GM21717 (cell line): ENCODE data around the gene FRAT2.
A peak's percentile ranks its signal among the peaks of the same experiment; 100 is the strongest.

Source experiments
- ATAC-seq: cut with Tn5 transposase; IDR thresholded peaks from one replicate; pipeline ENCODE4 v1.9.1; 2021; ENCODE audit warnings: mild to moderate bottlenecking, moderate library complexity; ENCODE audit not compliant: unreplicated experiment

The FRAT2 gene, protein sequence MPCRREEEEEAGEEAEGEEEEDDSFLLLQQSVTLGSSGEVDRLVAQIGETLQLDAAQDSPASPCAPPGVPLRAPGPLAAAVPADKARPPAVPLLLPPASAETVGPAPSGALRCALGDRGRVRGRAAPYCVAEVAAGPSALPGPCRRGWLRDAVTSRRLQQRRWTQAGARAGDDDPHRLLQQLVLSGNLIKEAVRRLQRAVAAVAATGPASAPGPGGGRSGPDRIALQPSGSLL

DNA sequence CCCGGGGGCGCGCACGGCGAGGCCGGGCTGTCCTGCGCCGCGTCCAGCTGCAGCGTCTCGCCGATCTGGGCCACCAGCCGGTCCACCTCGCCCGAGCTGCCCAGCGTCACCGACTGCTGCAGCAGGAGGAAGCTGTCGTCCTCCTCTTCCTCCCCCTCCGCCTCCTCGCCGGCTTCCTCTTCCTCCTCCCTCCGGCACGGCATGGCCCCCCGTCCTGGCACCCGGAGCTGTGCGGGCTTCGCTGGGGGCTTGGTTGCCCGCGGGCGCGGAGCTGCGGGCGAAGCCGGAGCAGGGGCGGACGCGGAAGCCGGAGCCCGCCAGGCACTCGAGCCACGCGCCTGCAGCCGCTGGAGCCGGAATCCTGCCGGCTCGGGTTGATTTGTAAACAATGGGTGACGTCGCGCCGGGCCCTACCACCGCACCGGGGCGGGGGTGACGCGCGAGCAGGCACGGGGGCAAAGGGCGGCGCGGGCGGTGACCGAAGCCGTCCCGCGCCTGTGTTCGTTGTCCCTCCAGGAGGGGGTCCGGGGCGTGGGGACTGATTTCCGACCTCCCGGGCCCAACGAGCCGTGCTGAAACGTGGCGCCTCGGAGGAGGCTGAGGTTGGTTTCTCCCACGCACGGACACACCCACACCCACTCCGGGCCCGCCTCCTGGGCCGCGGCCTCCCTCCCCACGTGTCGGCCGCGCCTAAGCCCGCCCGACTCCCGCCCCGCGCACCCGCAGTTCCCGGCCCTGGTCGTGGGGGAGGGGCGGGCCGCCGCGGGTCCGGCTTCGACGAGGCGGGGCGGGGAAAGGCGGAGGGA is at the start of gene FRAT2:
TSS of gene FRAT2 (minus strand) at position 360 of the 806 bp plus-strand sequence. CDS start at position 203, 157 bp downstream.
- ATAC-seq: peak; percentile 83

GRCh38 chr10:97384156-97384555 is 49.6 kb upstream of the FRAT2 start:
- no peak for ATAC-seq

DNA sequence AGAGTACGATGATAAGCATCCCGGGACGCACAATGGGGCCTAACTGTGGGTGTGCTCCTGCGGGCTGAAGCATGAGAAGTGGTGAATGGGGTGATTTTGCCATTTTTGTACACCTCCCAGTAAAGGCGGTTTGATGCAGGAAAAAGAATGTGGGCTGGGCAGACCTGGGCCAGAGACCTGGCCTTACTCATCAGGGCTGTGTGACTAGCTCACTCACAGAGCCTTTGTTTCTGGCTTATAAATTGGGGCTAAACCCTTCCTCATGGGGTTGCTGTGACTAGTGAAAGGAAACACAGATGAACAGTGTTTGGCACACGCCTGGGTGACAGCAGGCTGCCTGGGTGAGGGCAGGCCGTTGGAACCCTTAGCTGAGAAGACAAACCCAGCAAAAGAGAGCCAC is 48.6 kb upstream of the FRAT2 start:
- ATAC-seq: no peak

- ATAC-seq: no peak
These were observed 47.1 kb upstream of the FRAT2 start for GRCh38 chr10:97381626-97382025.

- no peak for ATAC-seq
These were observed 46.0 kb upstream of the FRAT2 start for GRCh38 chr10:97380516-97380915.

DNA sequence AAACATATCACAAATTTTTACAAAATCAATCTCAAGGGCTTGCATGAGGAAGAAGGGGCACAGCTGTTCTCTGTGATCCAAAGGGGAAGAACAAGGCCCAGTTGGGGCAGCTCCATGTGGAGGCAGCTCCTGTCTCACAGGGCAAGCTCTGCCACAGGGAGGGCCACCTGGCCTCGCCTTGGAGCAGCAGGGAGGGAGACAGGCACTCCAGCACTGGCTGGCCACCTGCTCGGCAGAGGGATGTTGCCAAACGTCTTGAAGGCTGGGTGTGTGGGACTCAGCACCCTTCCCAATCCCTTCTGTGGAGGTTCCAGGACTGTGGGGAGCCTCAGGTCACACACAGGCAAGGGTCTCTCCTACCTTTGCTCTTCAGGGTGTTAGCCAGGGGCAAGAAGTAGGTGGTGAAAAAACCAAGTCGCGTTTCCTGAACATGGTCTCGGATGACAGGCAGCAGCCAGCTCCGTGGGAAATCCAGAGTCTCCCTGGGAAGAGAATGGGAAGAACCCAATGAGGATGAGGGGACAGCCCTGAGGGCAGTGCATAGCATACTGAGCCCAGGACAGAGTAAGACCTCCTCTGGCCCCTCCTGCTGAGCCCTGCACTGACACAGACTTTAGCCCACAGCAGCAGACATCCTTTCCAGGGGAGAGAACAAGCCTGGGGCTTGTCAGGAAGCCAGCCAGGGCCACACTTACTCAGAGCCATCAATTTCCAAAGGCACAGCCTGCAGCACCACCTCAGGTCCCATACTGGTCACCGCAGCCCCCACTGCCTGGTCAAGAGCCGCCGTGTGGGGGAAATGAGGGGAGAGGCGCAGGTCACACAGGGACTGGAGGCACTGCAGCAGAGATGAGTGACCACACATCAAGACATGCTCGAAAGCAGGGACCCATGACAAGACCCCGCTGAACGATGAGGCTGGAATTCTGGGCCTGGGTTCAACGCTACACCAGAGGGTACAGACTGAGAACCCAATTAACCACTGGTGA is 44.7 kb upstream of the FRAT2 start:
- no peak for ATAC-seq

- ATAC-seq: no peak
These were observed 41.9 kb upstream of the FRAT2 start for GRCh38 chr10:97376413-97376812.

- no peak for ATAC-seq
These were observed 38.9 kb upstream of the FRAT2 start for GRCh38 chr10:97373456-97373855.

DNA sequence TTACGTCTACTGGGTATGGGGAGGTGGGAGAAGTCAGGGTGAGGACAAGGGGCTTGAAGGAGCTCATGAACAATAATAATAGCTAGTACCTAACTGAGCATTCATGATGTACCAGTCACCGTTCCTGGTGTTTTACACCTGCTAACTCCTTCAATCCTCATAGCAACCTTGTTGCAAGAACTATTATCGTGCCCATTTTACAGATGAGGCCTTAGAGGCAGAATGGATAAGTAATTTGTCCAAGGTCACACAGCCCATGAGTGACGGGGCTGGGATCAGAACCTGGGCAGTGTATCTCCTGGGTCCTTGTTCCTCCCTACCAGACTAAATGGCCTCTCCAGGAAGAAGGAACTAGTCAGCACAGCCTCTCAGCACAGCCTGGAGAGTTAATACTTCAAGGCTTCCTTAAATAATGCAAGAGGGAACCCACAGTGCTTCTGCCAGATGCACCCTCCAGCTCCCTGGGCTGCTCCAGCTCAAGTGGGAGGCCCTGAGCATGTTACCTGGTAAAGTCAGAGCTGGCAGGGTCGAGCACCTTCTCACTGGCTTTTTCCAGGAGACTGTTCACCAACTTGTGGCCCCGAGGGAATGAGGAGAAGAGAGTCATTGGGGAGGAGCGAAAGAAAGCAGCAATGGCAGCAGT is 37.8 kb upstream of the FRAT2 start:
- ATAC-seq: no peak

DNA sequence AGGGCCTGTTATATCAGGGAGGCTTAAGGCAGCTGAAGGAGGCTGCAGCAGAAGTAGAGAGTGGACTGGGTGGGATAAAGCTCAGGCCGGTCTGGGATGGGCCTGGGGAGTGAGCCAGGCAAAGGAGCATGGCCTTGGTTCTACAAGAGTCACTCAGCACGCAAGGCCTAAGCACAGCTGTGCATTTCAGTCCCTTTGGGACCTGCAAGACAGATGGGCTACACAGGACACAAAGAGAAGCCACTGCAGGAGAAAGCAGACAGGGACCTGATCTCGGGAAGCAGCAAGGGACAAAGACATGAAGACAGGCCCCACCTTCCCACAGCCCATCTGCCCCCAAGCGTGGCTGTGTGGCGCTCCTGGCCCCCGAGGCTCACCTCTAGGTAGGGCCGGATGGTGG is 37.2 kb upstream of the FRAT2 start:
- ATAC-seq: no peak

GRCh38 chr10:97367126-97367649 is 32.7 kb upstream of the FRAT2 start:
- no peak for ATAC-seq

DNA sequence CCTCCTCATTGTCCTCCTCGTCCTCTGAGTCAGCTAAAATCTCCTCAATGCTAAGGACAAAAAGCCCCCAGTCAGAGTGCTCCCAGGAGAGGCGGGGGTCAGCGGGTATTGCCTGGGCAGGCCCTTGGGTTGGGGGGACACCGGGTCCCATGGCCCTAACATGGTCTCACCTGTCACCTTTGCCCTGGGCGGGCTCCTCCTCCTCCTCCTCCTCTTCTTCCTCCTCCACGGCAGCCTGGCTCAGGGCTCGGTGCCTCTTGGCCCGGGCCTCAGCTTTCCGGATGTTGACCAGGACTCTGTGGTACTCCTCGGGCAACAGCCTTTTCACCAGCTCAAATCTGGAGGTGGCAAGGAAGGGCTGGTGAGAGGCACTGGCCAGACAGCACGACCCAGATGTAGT is 32.0 kb upstream of the FRAT2 start:
- no peak for ATAC-seq

DNA sequence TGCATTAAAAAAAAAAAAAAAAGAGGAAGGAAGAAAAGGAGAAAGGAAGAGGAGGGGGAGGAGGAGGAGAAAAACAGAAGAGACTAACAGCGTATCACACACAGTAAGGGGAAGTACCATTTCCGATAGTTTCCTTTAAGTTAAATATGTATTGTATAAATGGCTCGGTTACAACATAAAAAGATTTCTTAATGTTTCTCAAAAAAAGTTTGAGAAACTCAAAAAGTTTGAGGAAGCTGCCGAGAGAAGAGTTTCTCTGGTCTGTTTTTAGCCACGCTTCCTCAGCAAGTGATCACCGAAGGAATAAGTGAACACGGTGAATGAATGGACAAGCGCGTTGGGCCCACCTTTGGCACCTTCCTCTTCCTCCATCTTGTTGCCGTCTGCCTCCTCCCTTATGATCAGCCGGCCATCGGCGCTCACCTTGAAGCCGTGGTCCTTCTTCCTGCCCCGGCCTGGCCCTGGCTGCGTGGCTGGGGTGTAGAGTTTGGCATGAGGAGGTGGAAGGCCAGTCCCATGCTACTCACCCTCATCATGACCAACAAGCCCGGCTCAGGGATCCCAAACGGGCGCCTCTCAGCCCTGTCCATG is 31.3 kb upstream of the FRAT2 start:
- ATAC-seq: no peak

DNA sequence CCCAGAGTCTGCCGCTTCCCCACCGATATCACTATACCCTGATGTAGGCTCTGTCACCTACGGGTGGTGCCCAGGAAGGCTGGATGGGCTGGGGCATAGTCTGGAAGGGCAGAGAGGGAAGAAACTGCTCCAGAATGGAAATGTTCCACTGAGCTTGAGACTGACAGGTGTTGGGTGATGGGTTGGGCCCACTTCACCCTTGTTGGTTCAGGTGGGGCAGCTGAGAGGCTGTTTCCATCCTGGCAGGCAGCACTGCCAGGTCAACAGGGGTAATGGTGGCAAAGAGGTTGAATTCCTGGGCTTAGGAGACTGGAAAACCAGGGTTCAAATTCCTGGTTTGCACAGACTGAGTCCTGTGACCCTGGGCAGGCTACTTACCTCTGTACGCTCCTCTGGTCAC is 28.5 kb upstream of the FRAT2 start:
- no peak for ATAC-seq

DNA sequence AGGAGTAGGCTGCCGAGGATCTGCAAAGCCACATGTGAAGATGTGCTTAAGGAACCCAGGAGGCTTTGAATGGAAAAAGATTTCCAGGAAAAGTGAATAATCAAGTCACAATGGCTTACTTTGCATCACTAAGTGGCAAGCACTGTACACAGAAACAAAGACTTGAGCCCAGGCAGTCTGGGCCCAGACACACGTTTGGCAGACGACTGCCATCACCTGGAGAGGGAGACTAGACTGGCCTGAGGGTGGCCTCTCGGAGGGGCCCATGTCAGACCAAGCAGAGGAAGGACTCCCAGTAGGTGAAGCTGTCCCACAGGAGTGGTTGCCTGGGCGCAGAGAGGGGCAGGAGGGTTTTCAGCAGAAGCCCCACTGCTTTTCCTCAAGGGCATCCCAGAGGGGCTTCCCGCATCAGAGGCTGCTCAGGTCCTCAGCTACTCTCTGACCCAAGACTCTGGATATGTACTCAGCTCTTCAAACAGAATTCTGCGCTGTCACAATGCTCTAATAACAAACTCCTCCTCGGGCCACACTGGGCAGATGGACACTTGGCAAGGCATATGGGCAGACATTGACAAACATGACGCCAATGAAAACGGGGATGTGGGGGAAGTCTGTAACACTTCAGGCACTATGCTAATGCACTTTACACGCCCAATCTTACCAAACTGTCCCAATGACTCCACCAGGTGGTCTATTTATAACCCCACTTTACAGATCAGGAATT is 27.9 kb upstream of the FRAT2 start:
- no peak for ATAC-seq

GRCh38 chr10:97361537-97361901 is 27.0 kb upstream of the FRAT2 start:
- no peak for ATAC-seq

DNA sequence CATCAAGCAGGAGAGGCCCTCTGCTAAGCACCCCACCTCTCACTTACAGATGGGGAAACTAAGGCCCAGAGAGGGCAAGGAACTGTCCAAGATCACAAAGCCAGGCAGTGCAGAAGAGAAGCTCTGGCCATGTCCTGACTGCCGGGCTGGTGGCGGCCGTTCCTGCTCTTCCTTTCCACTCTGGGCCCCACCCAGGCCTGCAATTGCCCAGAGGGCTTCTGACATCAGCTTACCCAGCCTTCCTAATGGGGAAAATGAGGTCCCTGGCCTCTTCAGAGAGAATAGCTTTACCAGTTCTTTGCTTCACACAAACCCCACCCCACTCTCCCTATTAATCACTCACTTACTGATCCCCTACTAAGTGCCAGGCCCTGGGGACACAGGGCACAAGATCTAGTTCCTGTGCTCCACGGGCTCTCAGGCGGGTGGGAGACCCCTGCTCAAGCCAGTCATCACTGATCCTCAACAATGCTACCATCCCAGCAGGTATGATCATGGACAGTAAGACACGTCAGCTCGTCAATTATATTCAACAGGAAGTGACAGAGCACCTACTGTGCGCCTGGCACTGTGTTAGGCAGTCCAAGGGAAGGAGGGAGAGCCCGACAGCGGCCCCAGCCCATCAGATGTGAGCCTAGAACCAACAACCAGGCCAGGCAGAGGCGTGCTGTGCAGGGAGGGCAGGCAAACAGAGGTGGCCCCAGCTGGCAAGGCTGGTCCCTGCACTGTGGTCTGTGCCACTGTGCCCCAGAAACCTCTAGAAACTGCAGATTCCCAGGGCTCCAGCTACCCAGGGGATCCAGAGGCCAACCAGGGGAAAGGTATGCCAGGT is 26.4 kb upstream of the FRAT2 start:
- ATAC-seq: no peak

DNA sequence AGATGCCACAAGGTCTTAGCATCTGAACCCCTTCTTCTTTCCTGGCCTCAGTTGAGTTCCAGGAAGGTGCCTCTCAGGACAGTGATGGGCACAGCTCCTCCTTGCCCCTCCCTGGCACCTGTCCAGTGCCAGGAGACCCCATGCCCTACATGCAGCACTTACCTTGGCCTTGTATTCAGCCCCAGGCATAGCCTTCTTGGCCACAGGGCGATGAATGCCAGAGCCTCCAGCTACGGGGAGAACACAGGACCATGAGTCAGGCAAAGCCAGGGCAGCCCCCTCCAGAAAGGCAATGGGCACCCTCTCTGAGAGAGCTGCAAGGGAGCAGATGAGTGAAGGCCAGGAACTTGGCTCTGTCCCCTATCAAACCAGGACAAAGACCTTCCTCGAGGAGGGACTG is 24.3 kb upstream of the FRAT2 start:
- ATAC-seq: no peak

GRCh38 chr10:97358349-97358748 is 23.8 kb upstream of the FRAT2 start:
- ATAC-seq: no peak
